ENCODE data around the gene RAB3A.
A peak's percentile ranks its signal among the peaks of the same experiment; 100 is the strongest.

The RAB3A gene

GRCh38 chr19:18157465-18158063 lies 46.3 kb downstream of the RAB3A start:
- H2AK5ac ChIP-seq (ENCODE audit: low read length): no peak overlapping the region
- no CpG with 5 or more reads among the region's 18 CpGs for WGBS (ENCODE audit: extremely low coverage, insufficient coverage, low lambda C conversion rate)
- no peak overlapping the region for H3K4me2 ChIP-seq (ENCODE audit: low read length)
- no peak overlapping the region for H4K5ac ChIP-seq (ENCODE audit: low read length)
- no peak overlapping the region for H3K9ac ChIP-seq (ENCODE audit: low read length)
- no peak overlapping the region for H3K4ac ChIP-seq (ENCODE audit: low read depth, low read length)
- H2BK15ac ChIP-seq (replicated peaks; ENCODE audit: low read depth): no peak overlapping the region
- no peak overlapping the region for H3K4me3 ChIP-seq (ENCODE audit: low read length)
- H3K36me3 ChIP-seq (ENCODE audit: control insufficient read depth, insufficient read depth, low read length): no peaks in the 10 kb centered on the region
- H4K8ac ChIP-seq (ENCODE audit: low read depth, low read length): no peak overlapping the region
- peaks cover 2% of the 10 kb centered on the region for H3K79me2 ChIP-seq (ENCODE audit: control insufficient read depth, insufficient read depth, low read length)
- H3K23ac ChIP-seq (ENCODE audit: low read length): no peak overlapping the region
- no peak overlapping the region for H3K56ac ChIP-seq (ENCODE audit: low read length)
- H3K18ac ChIP-seq (ENCODE audit: low read length): no peak overlapping the region
- no peak overlapping the region for H3K27ac ChIP-seq (ENCODE audit: low read depth, low read length)
- no peaks in the 10 kb centered on the region for H3K27me3 ChIP-seq (ENCODE audit: insufficient read depth, low read length, poor library complexity)
- H3K4me1 ChIP-seq (ENCODE audit: control insufficient read depth, low read depth, low read length): no peaks in the 10 kb centered on the region
- DNase-seq: no peak
- peaks cover 7% of the 10 kb centered on the region for H3K79me1 ChIP-seq (ENCODE audit: low read length)
- H2BK5ac ChIP-seq (ENCODE audit: low read length): no peak overlapping the region
- H2BK120ac ChIP-seq (ENCODE audit: low read depth, low read length): no peak overlapping the region

GRCh38 chr19:18156841-18157464 lies 46.9 kb downstream of the RAB3A start:
- no peak overlapping the region for H4K5ac ChIP-seq (ENCODE audit: low read length)
- H3K9ac ChIP-seq (ENCODE audit: low read length): no peak overlapping the region
- no peak overlapping the region for H2BK5ac ChIP-seq (ENCODE audit: low read length)
- H2BK120ac ChIP-seq (ENCODE audit: low read depth, low read length): no peak overlapping the region
- WGBS (ENCODE audit: extremely low coverage, insufficient coverage, low lambda C conversion rate): no CpG with 5 or more reads among the region's 22 CpGs
- no peak overlapping the region for H3K23ac ChIP-seq (ENCODE audit: low read length)
- H3K27ac ChIP-seq (ENCODE audit: low read depth, low read length): no peak overlapping the region
- no peak overlapping the region for H3K4me3 ChIP-seq (ENCODE audit: low read length)
- peaks cover 7% of the 10 kb centered on the region for H3K79me1 ChIP-seq (ENCODE audit: low read length)
- H3K56ac ChIP-seq (ENCODE audit: low read length): no peak overlapping the region
- H3K27me3 ChIP-seq (ENCODE audit: insufficient read depth, low read length, poor library complexity): no peaks in the 10 kb centered on the region
- DNase-seq: no peak
- H2AK5ac ChIP-seq (ENCODE audit: low read length): no peak overlapping the region
- no peak overlapping the region for H3K18ac ChIP-seq (ENCODE audit: low read length)
- no peaks in the 10 kb centered on the region for H3K4me1 ChIP-seq (ENCODE audit: control insufficient read depth, low read depth, low read length)
- no peak overlapping the region for H3K4ac ChIP-seq (ENCODE audit: low read depth, low read length)
- H3K36me3 ChIP-seq (ENCODE audit: control insufficient read depth, insufficient read depth, low read length): no peaks in the 10 kb centered on the region
- H3K4me2 ChIP-seq (ENCODE audit: low read length): no peak overlapping the region
- H3K79me2 ChIP-seq (ENCODE audit: control insufficient read depth, insufficient read depth, low read length): peaks cover 2% of the 10 kb centered on the region
- no peak overlapping the region for H4K8ac ChIP-seq (ENCODE audit: low read depth, low read length)
- no peak overlapping the region for H2BK15ac ChIP-seq (replicated peaks; ENCODE audit: low read depth)

GRCh38 chr19:18156268-18156667 lies 47.6 kb downstream of the RAB3A start:
- Histone ChIP-seq H3K4me3 (ENCODE audit: low read length) (no peak overlapping the region), H3K27me3 (ENCODE audit: insufficient read depth, low read length, poor library complexity) (no peaks in the 10 kb centered on the region), H3K56ac (ENCODE audit: low read length) (no peak overlapping the region), H3K9ac (ENCODE audit: low read length) (no peak overlapping the region), H3K18ac (ENCODE audit: low read length) (no peak overlapping the region), H2BK120ac (ENCODE audit: low read depth, low read length) (no peak overlapping the region), H3K4me2 (ENCODE audit: low read length) (no peak overlapping the region), H2BK5ac (ENCODE audit: low read length) (no peak overlapping the region), H4K5ac (ENCODE audit: low read length) (no peak overlapping the region), H2AK5ac (ENCODE audit: low read length) (no peak overlapping the region), H3K79me2 (ENCODE audit: control insufficient read depth, insufficient read depth, low read length) (peaks cover 2% of the 10 kb centered on the region), H3K36me3 (ENCODE audit: control insufficient read depth, insufficient read depth, low read length) (no peaks in the 10 kb centered on the region), H3K23ac (ENCODE audit: low read length) (no peak overlapping the region), H3K4me1 (ENCODE audit: control insufficient read depth, low read depth, low read length) (no peaks in the 10 kb centered on the region), H3K27ac (ENCODE audit: low read depth, low read length) (no peak overlapping the region), H2BK15ac (replicated peaks; ENCODE audit: low read depth) (no peak overlapping the region), H4K8ac (ENCODE audit: low read depth, low read length) (no peak overlapping the region), H3K79me1 (ENCODE audit: low read length) (peaks cover 7% of the 10 kb centered on the region), H3K4ac (ENCODE audit: low read depth, low read length) (no peak overlapping the region)
- DNase-seq: no peak
- no CpG with 5 or more reads among the region's 6 CpGs for WGBS (ENCODE audit: extremely low coverage, insufficient coverage, low lambda C conversion rate)

- no peaks in the 10 kb centered on the region for H3K4me1 ChIP-seq (ENCODE audit: control insufficient read depth, low read depth, low read length)
- WGBS (ENCODE audit: extremely low coverage, insufficient coverage, low lambda C conversion rate): no CpG with 5 or more reads among the region's 43 CpGs
These were observed 48.5 kb downstream of the RAB3A start for GRCh38 chr19:18155095-18156087.

GRCh38 chr19:18153556-18154134 lies 50.2 kb downstream of the RAB3A start:
- WGBS (ENCODE audit: extremely low coverage, insufficient coverage, low lambda C conversion rate): no CpG with 5 or more reads among the region's 38 CpGs
- no peak overlapping the region for H4K5ac ChIP-seq (ENCODE audit: low read length)

More at GRCh38 chr19:18155095-18156087, 48.5 kb downstream of the RAB3A start:
- Histone ChIP-seq H2BK120ac (ENCODE audit: low read depth, low read length) (no peak overlapping the region), H2BK5ac (ENCODE audit: low read length) (no peak overlapping the region), H3K4me3 (ENCODE audit: low read length) (no peak overlapping the region), H4K8ac (ENCODE audit: low read depth, low read length) (no peak overlapping the region), H3K79me2 (ENCODE audit: control insufficient read depth, insufficient read depth, low read length) (peaks cover 2% of the 10 kb centered on the region), H3K9ac (ENCODE audit: low read length) (no peak overlapping the region), H4K5ac (ENCODE audit: low read length) (no peak overlapping the region), H3K23ac (ENCODE audit: low read length) (no peak overlapping the region), H3K4me2 (ENCODE audit: low read length) (no peak overlapping the region), H3K18ac (ENCODE audit: low read length) (no peak overlapping the region), H3K27ac (ENCODE audit: low read depth, low read length) (no peak overlapping the region), H2AK5ac (ENCODE audit: low read length) (no peak overlapping the region), H3K27me3 (ENCODE audit: insufficient read depth, low read length, poor library complexity) (no peaks in the 10 kb centered on the region), H3K79me1 (ENCODE audit: low read length) (peaks cover 7% of the 10 kb centered on the region), H2BK15ac (replicated peaks; ENCODE audit: low read depth) (no peak overlapping the region), H3K4ac (ENCODE audit: low read depth, low read length) (no peak overlapping the region), H3K56ac (ENCODE audit: low read length) (no peak overlapping the region), H3K36me3 (ENCODE audit: control insufficient read depth, insufficient read depth, low read length) (no peaks in the 10 kb centered on the region)
- DNase-seq: no peak

More at GRCh38 chr19:18153556-18154134, 50.2 kb downstream of the RAB3A start:
- Histone ChIP-seq H3K4me2 (ENCODE audit: low read length) (peak overlapping the region; percentile 79), H3K36me3 (ENCODE audit: control insufficient read depth, insufficient read depth, low read length) (no peaks in the 10 kb centered on the region), H2BK120ac (ENCODE audit: low read depth, low read length) (no peak overlapping the region), H4K8ac (ENCODE audit: low read depth, low read length) (peak overlapping the region; percentile 95), H2BK5ac (ENCODE audit: low read length) (no peak overlapping the region), H3K23ac (ENCODE audit: low read length) (peak overlapping the region; percentile 66), H3K9ac (ENCODE audit: low read length) (peak overlapping the region; percentile 90), H3K18ac (ENCODE audit: low read length) (peak overlapping the region; percentile 68), H2BK15ac (replicated peaks; ENCODE audit: low read depth) (no peak overlapping the region), H3K79me2 (ENCODE audit: control insufficient read depth, insufficient read depth, low read length) (peaks cover 2% of the 10 kb centered on the region), H3K4me3 (ENCODE audit: low read length) (peak overlapping the region; percentile 70), H3K27ac (ENCODE audit: low read depth, low read length) (no peak overlapping the region), H3K79me1 (ENCODE audit: low read length) (peaks cover 7% of the 10 kb centered on the region), H2AK5ac (ENCODE audit: low read length) (no peak overlapping the region), H3K4ac (ENCODE audit: low read depth, low read length) (peak overlapping the region; percentile 79), H3K27me3 (ENCODE audit: insufficient read depth, low read length, poor library complexity) (no peaks in the 10 kb centered on the region), H3K4me1 (ENCODE audit: control insufficient read depth, low read depth, low read length) (no peaks in the 10 kb centered on the region), H3K56ac (ENCODE audit: low read length) (peak overlapping the region; percentile 90)
- no peak for DNase-seq
